ENCODE data around the gene RAB21.
"Not testable (repeated sequence)": the region's sequence is repeated elsewhere in the genome, so short reads cannot be mapped to it uniquely, and the experiment has no call there.

Gene RAB21

GRCh38 chr12:71752891-71753290 lies 1.8 kb upstream of the RAB21 start:
- DNase-seq (ENCODE audit: low read depth), result no peak

DNA sequence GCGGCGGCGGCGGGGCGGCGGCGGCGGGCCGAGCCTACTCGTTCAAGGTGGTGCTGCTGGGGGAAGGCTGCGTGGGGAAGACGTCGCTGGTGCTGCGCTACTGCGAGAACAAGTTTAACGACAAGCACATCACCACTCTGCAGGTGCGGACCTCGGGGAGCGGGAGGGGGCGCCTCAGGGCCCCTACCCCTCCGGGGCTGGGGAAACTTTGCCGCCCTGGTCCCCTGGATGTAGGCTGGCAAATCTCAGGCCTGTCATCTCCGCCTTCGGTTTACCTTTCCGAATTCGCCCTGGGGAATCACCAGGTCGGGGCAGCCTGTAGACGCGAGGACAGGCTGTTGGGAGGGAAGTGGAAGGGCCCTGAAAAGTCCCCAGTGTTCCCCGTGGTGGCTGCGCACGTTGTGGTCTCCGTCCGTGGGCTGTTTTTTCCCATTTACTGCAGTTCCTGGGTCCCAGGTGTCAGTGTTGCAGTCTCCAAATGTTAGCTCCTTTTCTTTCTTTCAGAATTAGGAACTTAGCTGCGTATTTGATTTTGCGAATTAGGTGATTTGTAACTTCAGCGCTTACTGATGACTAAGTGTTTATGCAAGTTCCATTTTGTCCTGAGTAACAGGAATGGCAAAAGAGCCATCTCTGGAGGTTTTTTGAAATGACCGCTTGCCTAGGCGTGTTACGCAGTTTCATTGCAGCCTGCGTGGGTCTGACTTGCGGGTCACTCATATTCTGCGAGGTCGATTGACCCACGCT lies 656 bp downstream of the RAB21 start:
- DNase-seq (ENCODE audit: low read depth), result no peak

DNA sequence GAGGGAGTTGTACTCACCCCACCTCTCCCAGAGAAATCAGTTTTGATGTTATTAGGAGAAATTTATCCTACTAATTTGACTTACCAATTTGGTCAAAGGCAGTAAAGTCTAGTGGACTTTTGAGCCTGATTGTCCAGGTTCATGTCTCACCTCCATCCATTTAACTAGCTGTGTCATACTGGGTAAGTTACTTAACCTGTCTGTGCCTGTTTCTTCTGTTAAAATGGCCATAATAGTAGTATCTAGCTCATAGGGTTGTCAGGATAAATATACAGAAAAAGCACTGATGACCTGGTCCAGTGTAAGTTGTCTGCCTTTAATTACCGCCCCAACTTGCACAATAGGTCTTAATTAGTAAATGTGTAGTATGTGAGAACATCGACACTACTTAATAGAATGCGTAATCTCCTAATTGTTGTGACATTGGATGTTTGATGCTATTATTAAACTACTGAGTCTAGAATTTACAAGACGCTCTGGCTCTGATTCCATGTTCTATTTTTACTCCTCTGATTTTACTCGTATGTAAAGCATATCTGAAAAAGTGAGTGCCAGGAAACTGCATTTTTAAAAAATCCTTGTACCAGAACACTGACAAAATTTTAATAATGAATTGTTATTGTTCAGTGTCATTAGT lies 1.5 kb downstream of the RAB21 start:
- no peak for DNase-seq (ENCODE audit: low read depth)

GRCh38 chr12:71759941-71760340 lies 5.3 kb downstream of the RAB21 start:
- no peak for DNase-seq (ENCODE audit: low read depth)

DNA sequence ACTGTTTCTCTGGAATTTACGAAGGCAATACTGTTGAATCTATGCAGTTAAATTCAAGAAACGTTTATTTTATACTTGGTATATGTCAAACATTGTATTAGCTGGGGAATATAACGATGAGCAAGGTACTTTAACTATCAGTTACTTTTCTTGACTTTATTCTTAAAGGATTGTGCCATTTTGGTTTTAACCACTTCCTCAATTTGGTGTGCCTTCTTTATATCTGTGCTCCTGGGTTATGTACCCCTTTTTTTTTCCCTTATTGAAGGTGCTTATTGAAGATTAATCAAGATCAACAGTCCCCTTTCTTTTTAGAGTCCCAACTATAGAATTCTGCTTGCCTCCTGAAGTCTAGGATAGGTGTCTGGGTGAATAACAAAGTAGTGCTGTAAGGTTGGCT lies 5.8 kb downstream of the RAB21 start:
- DNase-seq (ENCODE audit: low read depth), result no peak

DNA sequence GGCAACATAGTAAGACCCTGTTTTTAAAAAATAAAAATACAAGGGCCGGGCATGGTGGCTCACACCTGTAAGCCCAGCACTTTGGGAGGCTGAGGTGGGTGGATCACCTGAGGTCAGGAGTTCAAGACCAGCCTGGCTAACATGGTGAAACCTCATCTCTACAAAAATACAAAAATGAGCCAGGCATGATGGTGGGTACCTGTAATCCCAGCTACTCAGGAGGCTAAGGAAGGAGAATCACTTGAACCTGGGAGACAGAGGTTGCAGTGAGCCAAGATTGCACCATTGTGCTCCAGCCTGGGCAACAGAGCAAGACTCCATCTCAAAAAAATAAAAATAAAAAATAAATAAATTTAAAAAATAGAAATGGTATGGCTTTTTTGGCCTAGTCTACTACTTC lies 6.7 kb downstream of the RAB21 start:
- DNase-seq (ENCODE audit: low read depth), result not testable (repeated sequence)

DNA sequence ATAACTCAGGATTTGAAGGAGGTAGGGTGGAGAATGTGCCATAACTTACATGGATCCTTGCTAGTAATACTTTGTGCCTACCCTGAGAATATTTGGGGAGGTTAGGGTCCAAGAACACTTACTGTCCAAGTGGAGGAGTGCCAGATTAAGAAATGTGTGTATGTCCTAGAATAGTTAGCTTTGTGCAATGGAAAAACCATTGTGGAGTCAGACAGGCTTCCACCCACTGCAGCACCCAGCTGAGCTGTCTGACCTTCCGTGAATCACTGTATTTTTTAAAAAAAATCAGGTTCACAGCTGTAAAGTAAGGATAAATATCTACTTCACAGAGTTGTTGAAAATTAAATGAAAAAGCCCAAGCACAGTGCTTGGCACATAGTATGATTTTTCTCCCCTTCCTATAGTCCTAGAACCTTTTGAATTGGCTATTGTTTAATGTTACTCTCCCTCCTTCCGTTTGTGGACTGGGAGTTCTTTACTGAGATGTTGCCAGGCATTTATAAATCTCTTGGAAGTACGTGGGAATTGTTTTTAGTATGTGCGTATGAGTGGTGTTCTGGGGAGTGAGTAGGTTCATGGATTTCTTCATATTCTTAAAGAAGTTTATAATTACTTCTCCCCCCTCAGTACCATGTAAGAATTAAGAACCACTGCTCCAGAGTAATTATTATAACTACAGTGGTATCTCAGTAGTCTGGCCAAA lies 9.2 kb downstream of the RAB21 start:
- no peak for DNase-seq (ENCODE audit: low read depth)

- no peak for DNase-seq (ENCODE audit: low read depth)
Observed at GRCh38 chr12:71764587-71765321, 10.1 kb downstream of the RAB21 start.

DNA sequence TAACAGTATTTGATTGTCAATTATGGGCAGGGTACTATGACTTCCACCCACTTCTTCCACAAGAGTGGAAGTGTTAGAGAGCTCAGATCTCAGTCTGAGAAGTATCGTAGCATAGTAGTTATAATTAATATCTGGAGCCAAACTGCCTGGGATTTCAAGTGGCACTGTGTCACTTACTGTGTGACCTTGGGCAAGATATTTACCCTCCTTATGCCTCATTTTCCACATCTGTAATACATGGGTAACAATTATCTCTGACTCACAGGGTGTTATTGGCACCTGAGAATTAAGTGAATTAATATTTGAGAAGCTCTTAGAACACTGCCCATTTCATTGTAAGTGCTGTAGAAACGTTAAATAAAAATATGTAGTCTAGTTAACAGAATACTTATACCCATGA lies 11.5 kb downstream of the RAB21 start:
- DNase-seq (ENCODE audit: low read depth), result no peak

DNA sequence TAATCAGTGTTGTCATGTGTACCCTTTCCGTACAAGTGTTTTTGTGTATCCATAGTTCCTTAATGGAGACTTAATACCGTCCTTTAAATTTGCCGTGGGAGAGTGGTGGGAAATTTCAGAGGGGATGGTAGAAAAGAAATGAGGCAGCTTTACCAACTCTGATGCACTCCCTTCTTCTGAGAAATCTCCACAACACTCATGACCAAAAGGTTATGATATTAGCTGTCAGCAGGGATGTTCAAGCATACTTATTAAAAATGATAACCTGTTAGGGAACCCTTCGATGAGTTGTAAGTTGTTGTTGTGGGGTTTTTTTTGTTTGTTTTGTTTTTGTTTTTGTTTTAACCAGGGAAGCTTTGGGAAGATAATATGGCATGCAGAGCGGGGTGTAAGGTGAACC lies 12.5 kb downstream of the RAB21 start:
- DNase-seq (ENCODE audit: low read depth), result no peak

DNA sequence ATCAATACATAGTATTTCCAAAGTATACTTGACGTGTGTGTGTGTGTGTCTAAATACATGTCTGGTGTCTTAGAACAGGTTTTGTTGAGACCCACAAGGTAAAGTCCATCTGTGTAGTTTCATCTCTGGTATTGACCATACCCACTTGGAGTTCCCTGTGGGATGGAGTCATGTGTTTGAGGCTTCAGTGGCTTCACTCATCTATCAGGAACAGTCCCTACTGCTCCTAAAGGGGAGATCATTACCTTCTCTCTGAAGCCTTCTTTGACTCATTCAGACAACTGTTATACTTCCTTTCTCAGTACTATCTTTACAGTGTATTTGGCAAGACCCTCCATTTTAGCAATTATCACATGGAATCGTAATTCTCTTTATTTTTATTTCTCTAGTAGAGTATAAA lies 14.2 kb downstream of the RAB21 start:
- DNase-seq (ENCODE audit: low read depth), result no peak

- DNase-seq (ENCODE audit: low read depth), result no peak
Observed at GRCh38 chr12:71771069-71771468, 16.4 kb downstream of the RAB21 start.

GRCh38 chr12:71772735-71773134 lies 18.1 kb downstream of the RAB21 start:
- DNase-seq (ENCODE audit: low read depth), result no peak

GRCh38 chr12:71780237-71780822 lies 25.7 kb downstream of the RAB21 start:
- peak; percentile 24 for DNase-seq (ENCODE audit: low read depth)

- no peak for DNase-seq (ENCODE audit: low read depth)
Observed at GRCh38 chr12:71782017-71782416, 27.4 kb downstream of the RAB21 start.

- DNase-seq (ENCODE audit: low read depth), result no peak
Observed at GRCh38 chr12:71786829-71787228, 32.2 kb downstream of the RAB21 start.

- no peak for DNase-seq (ENCODE audit: low read depth)
Observed at GRCh38 chr12:71787580-71787979, 32.9 kb downstream of the RAB21 start.

DNA sequence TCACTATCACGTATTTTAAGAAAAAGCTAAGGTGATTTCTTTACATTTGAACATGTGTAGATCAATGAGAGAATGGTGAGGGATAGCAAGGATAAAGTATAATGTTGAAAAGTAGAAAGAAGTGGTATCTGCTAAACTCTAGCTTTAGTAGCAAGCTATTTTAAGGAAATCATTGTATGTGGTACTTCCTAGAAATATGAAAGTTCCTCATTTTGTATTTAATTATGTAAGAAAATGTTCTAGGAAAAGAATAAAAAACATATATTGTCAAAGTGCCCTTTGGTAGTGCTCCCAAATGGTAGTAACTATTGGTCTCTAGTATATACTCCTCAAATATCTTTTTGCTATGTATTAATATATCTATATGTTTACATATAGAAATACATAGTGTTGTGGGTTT lies 35.7 kb downstream of the RAB21 start:
- no peak for DNase-seq (ENCODE audit: low read depth)

- DNase-seq (ENCODE audit: low read depth), result no peak
Observed at GRCh38 chr12:71791473-71792150, 36.9 kb downstream of the RAB21 start.

- DNase-seq (ENCODE audit: low read depth), result no peak
Observed at GRCh38 chr12:71792599-71792998, 37.9 kb downstream of the RAB21 start.

GRCh38 chr12:71795901-71796300 lies 41.2 kb downstream of the RAB21 start:
- DNase-seq (ENCODE audit: low read depth), result no peak

DNA sequence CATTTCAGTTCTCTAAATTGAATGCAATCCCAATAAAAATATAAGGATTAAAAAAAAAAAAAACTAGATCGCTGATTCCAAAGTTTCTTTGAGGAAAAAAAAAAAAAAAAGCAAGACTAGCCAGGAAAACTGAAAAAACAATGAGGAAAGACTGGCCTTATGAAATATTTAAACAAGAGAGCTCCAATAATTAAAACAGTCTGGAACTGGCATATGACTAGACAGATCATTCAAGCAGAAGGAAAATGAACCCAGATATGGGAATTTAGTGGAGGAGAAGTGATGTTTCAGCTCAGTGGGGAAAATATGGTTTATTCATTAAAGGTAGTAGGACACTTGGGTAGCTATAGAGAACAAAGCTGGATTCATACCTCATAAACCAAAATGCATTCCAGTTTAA lies 42.9 kb downstream of the RAB21 start:
- DNase-seq (ENCODE audit: low read depth), result peak; percentile 6

Measured in fibroblast of the conjunctiva (primary cell).